Panc1 (cell line): ENCODE measurements around the gene RAC3. TPM values are rescaled to one million over a fixed set of nuclear protein-coding genes. Genes with fewer than 3 reads are reported as not detected.

ENCODE experiments used
- ATAC-seq: fragments of 200-7000 bp; cut with Tn5 transposase; 2 replicates; pipeline ENCODE4 v1.9.1; 2020; ENCODE audit warnings: mild to moderate bottlenecking, moderate library complexity
- BruUV-seq: library from RNA; stranded (reverse); fragments of 400-500 nt; replicated peaks from 2 replicates; lab custom pipeline; 2021; lab: Mats Ljungman, UMichigan
- CTCF ChIA-PET: fragments of 300-600 bp; sonication (Branson Sonifier 250); formaldehyde crosslinking; loops from one replicate; lab custom pipeline; 2022; ENCODE audit warnings: antibody characterized with exemption; lab: Charles Lee
- POLR2A ChIA-PET: fragments of 300-600 bp; sonication (Branson Sonifier 250); formaldehyde crosslinking; loops from one replicate; lab custom pipeline; 2022; ENCODE audit warnings: antibody characterized with exemption; lab: Charles Lee
- DNase-seq: peaks from one replicate; pipeline ENCODE4 v3.0.0-alpha.2; 2010; ENCODE audit warnings: low read depth, low spot score
- H3K27ac ChIP-seq: 2 replicates; pipeline ENCODE4 v1.5.1; 2011; ENCODE audit warnings: mild to moderate bottlenecking, low read length, inconsistent platforms
- H3K27me3 ChIP-seq: fragments of 200-500 bp; sonication (Bioruptor generic); 2 replicates; pipeline ENCODE4 v1.6.0; 2014; ENCODE audit warnings: low read length, inconsistent platforms; ENCODE audit not compliant: control insufficient read depth, insufficient read depth
- H3K36me3 ChIP-seq: fragments of 200-500 bp; sonication (Bioruptor generic); 2 replicates; pipeline ENCODE4 v1.5.1; 2014; ENCODE audit warnings: inconsistent platforms, mild to moderate bottlenecking, low read length, moderate library complexity; ENCODE audit not compliant: control insufficient read depth, insufficient read depth
- H3K4me1 ChIP-seq: 2 replicates; pipeline ENCODE4 v1.5.1; 2011; ENCODE audit warnings: inconsistent platforms, mild to moderate bottlenecking, low read length, moderate library complexity; ENCODE audit not compliant: control insufficient read depth, insufficient read depth
- H3K4me3 ChIP-seq, 2 experiments: 2 replicates each; pipeline ENCODE4 v1.5.1; 2011 to 2012; ENCODE audit warnings: low read depth in 2 of 2, low read length in 2 of 2, mild to moderate bottlenecking in 2 of 2, inconsistent platforms in 1 of 2, moderate library complexity in 1 of 2
- H3K9me3 ChIP-seq: fragments of 200-500 bp; sonication (Bioruptor generic); 2 replicates; pipeline ENCODE4 v1.5.1; 2014; ENCODE audit warnings: low read depth, mild to moderate bottlenecking, inconsistent platforms, low read length, moderate library complexity; ENCODE audit not compliant: control insufficient read depth, insufficient read depth
- CTCF ChIP-seq: fragments of 450-650 bp; IDR thresholded peaks from 2 replicates; pipeline ENCODE4 v1.5.1; 2017; ENCODE audit warnings: mild to moderate bottlenecking
- POLR2AphosphoS5 ChIP-seq: IDR thresholded peaks from 2 replicates; pipeline ENCODE4 v1.6.1; 2012; ENCODE audit warnings: mild to moderate bottlenecking, low read depth, low read length, moderate library complexity
- REST ChIP-seq, 2 experiments: IDR thresholded peaks; 2 replicates each; pipeline ENCODE4 v1.6.1; 2011 to 2012; ENCODE audit warnings: low read depth in 2 of 2, control low read depth in 1 of 2, low read length in 1 of 2, mild to moderate bottlenecking in 1 of 2, moderate library complexity in 1 of 2; ENCODE audit not compliant: insufficient read depth in 1 of 2
- SIN3A ChIP-seq: IDR thresholded peaks from 2 replicates; pipeline ENCODE4 v1.6.1; 2012; ENCODE audit warnings: low read depth, mild to moderate bottlenecking, low read length, moderate library complexity, borderline replicate concordance; ENCODE audit not compliant: insufficient read depth
- TCF7L2 ChIP-seq: IDR thresholded peaks from 2 replicates; pipeline ENCODE4 v1.6.1; 2011; ENCODE audit warnings: mild to moderate bottlenecking, low read depth, low read length, inconsistent platforms
- in situ Hi-C: cut with HindIII; loops from 2 replicates; pipeline ENCODE4 v1.10.0; 2016; ENCODE audit warnings: low sequenced_read_pairs, low pct_unique_long_range_greater_than_20kb
- intact Hi-C: fragments of 100-400 bp; cut with micrococcal nuclease; formaldehyde crosslinking; loops from one replicate; pipeline ENCODE4 v1.10.0; 2022; ENCODE audit not compliant: unreplicated experiment
- total RNA-seq: library from RNA; stranded (reverse); gene quantifications from one replicate; pipeline ENCODE4 v1.2.1, GENCODE V29; 2021; ENCODE audit not compliant: unreplicated experiment

Gene RAC3
- total RNA-seq, 1 experiment from 2014 or later, result 39.4 TPM

- CTCF ChIA-PET, result no interaction called here
- no peak overlapping the region for H3K27ac ChIP-seq
- no TSS peak for BruUV-seq
- H3K9me3 ChIP-seq, result no peaks in the 10 kb centered on the region
- in situ Hi-C loops, result no loop called here
- H3K36me3 ChIP-seq, result no peaks in the 10 kb centered on the region; the same call in 1 of the 2 replicates
- ATAC-seq (no peak), DNase-seq (no peak)
- H3K27me3 ChIP-seq, result no peaks in the 10 kb centered on the region
- intact Hi-C loops, result loop anchor here (10.0 kb wide), 1 partner anchor 160 kb away; the partner anchor contains the start of gene P4HB
- H3K4me3 ChIP-seq, result no peak overlapping the region
- H3K4me1 ChIP-seq, result peaks cover 22% of the 10 kb centered on the region
- TF ChIP-seq SIN3A, result no peak
- TF ChIP-seq CTCF, result no peak
- no peak for TF ChIP-seq REST (IDR thresholded peaks at IDR 0.05; ENCODE audit: insufficient read depth in 1 of 2, low read depth in 2 of 2, low read length in 1 of 2)
- TF ChIP-seq POLR2AphosphoS5, result no peak
- TF ChIP-seq TCF7L2, result no peak
- POLR2A ChIA-PET, result no interaction called here
These were observed 6.6 kb upstream of the RAC3 start for GRCh38 chr17:82024859-82025258.

GRCh38 chr17:82025401-82026107 lies 5.9 kb upstream of the RAC3 start:
- POLR2A ChIA-PET, result interaction anchor here (0.5 kb wide), 1 partner anchor 22 kb away, joined by 3 read pairs; no protein-coding TSS in a partner anchor
- no TSS peak for BruUV-seq
- in situ Hi-C loops, result no loop called here

More at GRCh38 chr17:82025401-82026107, 5.9 kb upstream of the RAC3 start:
- DNase-seq, result no peak
- no peaks in the 10 kb centered on the region; the same call in 1 of the 2 replicates for H3K36me3 ChIP-seq
- no peak overlapping the region for H3K27ac ChIP-seq
- TF ChIP-seq REST (IDR thresholded peaks at IDR 0.05; ENCODE audit: insufficient read depth in 1 of 2, low read depth in 2 of 2, low read length in 1 of 2) (no peak), POLR2AphosphoS5 (no peak), CTCF (no peak), SIN3A (no peak), TCF7L2 (no peak)
- no peak overlapping the region for H3K4me3 ChIP-seq
- no peaks in the 10 kb centered on the region for H3K9me3 ChIP-seq
- peaks cover 19% of the 10 kb centered on the region for H3K4me1 ChIP-seq
- ATAC-seq, result no peak
- H3K27me3 ChIP-seq, result no peaks in the 10 kb centered on the region
- intact Hi-C loops, result loop anchor here (10.0 kb wide), 1 partner anchor 161 kb away; the partner anchor contains the start of gene P4HB
- CTCF ChIA-PET, result interaction anchor here (0.6 kb wide), 1 partner anchor 22 kb away, joined by 4 read pairs; no protein-coding TSS in a partner anchor
